Effector memory CD4-positive, alpha-beta T cell (primary cell): ENCODE results near the gene OR9A2.

Experiments used
- DNase-seq, 3 donors: peaks; one replicate each; pipeline ENCODE4 v3.0.0-alpha.2; 2020
- H3K27ac ChIP-seq: 2 replicates; pipeline ENCODE4 v1.7.0; 2013; ENCODE audit warnings: mild to moderate bottlenecking, low read length, moderate library complexity; ENCODE audit not compliant: insufficient read depth, poor library complexity, severe bottlenecking
- H3K27me3 ChIP-seq: replicated peaks from 2 replicates; pipeline ENCODE4 v1.7.0; 2013; ENCODE audit warnings: mild to moderate bottlenecking, low read length; ENCODE audit not compliant: insufficient read depth, control insufficient read depth, poor library complexity, severe bottlenecking
- H3K36me3 ChIP-seq: 2 replicates; pipeline ENCODE4 v1.7.0; 2013; ENCODE audit warnings: mild to moderate bottlenecking, low read length, moderate library complexity; ENCODE audit not compliant: control insufficient read depth, insufficient read depth
- H3K4me1 ChIP-seq: 2 replicates; pipeline ENCODE4 v1.7.0; 2013; ENCODE audit warnings: low read length, mild to moderate bottlenecking; ENCODE audit not compliant: control insufficient read depth, insufficient read depth, poor library complexity, severe bottlenecking
- H3K4me3 ChIP-seq: 2 replicates; pipeline ENCODE4 v1.7.0; 2013; ENCODE audit warnings: low read length, low read depth, mild to moderate bottlenecking; ENCODE audit not compliant: insufficient read depth, poor library complexity, severe bottlenecking
- H3K9me3 ChIP-seq: 2 replicates; pipeline ENCODE4 v1.7.0; 2013; ENCODE audit warnings: mild to moderate bottlenecking, low read length, moderate library complexity; ENCODE audit not compliant: control insufficient read depth

OR9A2 gene

GRCh38 chr7:143012001-143012400 is 14.9 kb downstream of the OR9A2 start:
- H3K27me3 ChIP-seq = no peaks in the 10 kb centered on the region
- no peaks in the 10 kb centered on the region for H3K9me3 ChIP-seq
- H3K4me1 ChIP-seq = no peaks in the 10 kb centered on the region
- H3K4me3 ChIP-seq = no peak overlapping the region
- no peak overlapping the region for H3K27ac ChIP-seq
- no peaks in the 10 kb centered on the region for H3K36me3 ChIP-seq
- no peak for DNase-seq

DNA sequence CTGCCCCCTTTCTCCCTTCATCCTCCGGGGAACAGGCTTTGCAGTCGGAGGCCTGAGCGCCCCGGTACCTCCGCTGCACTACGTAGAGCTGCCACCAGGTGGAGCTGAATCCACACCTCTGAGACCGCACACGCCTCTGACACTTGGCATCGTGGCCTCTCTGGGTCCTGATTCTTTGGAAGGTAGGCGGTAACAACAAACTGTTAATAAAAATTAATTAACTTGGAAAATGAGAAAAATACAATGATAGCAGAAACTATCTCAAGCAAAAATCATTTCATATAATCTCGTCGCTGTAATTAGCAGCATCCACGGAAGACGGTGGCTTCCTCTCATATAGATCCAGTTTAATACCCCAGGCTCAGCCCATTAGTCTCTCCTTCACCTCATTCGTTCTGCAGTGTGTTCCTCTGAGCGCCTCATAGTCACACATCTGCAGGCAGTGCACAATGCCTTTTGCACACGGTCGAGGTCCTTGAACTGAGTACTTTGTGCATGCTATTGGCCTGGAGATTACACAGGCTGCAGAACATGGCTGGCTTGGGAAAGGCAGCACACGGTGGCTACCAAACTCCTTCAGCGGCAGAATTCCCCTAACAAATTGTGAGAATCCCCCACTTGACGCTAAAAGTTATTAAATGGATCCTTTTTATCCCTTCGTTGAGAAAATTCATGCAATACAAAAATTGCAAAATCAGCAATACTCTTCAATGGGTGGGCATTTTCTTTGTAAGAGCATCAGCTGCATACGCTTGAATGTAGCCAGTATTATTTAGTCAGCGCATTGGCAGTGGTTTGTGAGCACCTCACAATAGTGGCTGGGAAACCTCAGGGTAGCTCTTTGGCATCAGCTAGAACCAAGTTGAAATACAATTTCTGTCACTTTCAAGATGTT is 18.7 kb downstream of the OR9A2 start:
- peak; percentile 48 to 61 (median 55) for DNase-seq
- Histone ChIP-seq H3K4me3 (no peak overlapping the region), H3K27me3 (no peaks in the 10 kb centered on the region), H3K36me3 (no peaks in the 10 kb centered on the region), H3K27ac (no peak overlapping the region), H3K9me3 (no peaks in the 10 kb centered on the region), H3K4me1 (no peaks in the 10 kb centered on the region)

- H3K36me3 ChIP-seq = no peaks in the 10 kb centered on the region
- DNase-seq = no peak
- H3K27ac ChIP-seq = no peak overlapping the region
- no peaks in the 10 kb centered on the region for H3K27me3 ChIP-seq
- H3K9me3 ChIP-seq = no peaks in the 10 kb centered on the region
- H3K4me3 ChIP-seq = no peak overlapping the region
- H3K4me1 ChIP-seq = no peaks in the 10 kb centered on the region
These were observed 21.2 kb downstream of the OR9A2 start for GRCh38 chr7:143005632-143006260.

GRCh38 chr7:143003393-143004051 is 23.4 kb downstream of the OR9A2 start:
- Histone ChIP-seq H3K4me3 (peak overlapping the region; percentile 23), H3K27me3 (no peaks in the 10 kb centered on the region), H3K36me3 (no peaks in the 10 kb centered on the region), H3K9me3 (no peaks in the 10 kb centered on the region), H3K27ac (no peak overlapping the region), H3K4me1 (no peaks in the 10 kb centered on the region)
- peak in 1 of 3 donors; percentile 17 for DNase-seq

DNA sequence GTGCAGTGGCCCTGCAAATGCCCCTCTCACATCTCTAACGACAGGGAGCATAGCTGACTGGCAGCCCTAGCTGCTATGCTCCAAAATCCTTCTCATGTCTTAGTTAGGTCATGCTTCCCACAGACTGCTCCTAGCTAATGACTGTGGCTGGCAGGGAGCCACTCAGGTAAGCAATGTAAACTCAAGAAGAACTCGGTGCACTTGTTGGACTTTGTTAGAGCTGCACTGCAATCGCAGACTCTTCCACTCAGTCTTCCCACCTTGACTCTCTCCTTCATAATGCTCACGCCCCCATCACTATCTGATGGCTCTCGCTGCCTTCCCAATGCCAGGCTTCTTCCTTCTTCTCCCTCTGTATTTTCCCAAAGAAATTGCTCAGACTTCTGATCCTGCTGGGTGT is 24.0 kb downstream of the OR9A2 start:
- no peak for DNase-seq
- Histone ChIP-seq H3K4me3 (peak overlapping the region; percentile 23), H3K36me3 (no peaks in the 10 kb centered on the region), H3K9me3 (no peaks in the 10 kb centered on the region), H3K27me3 (no peaks in the 10 kb centered on the region), H3K27ac (no peak overlapping the region), H3K4me1 (no peaks in the 10 kb centered on the region)

GRCh38 chr7:143002106-143002505 is 24.8 kb downstream of the OR9A2 start:
- no peaks in the 10 kb centered on the region for H3K27me3 ChIP-seq
- no peak for DNase-seq

GRCh38 chr7:143000648-143001047 is 26.3 kb downstream of the OR9A2 start:
- no peaks in the 10 kb centered on the region for H3K27me3 ChIP-seq
- H3K4me3 ChIP-seq = no peak overlapping the region
- H3K9me3 ChIP-seq = no peaks in the 10 kb centered on the region
- no peak for DNase-seq
- no peaks in the 10 kb centered on the region for H3K4me1 ChIP-seq
- H3K36me3 ChIP-seq = no peaks in the 10 kb centered on the region
- H3K27ac ChIP-seq = no peak overlapping the region

More at GRCh38 chr7:143002106-143002505, 24.8 kb downstream of the OR9A2 start:
- no peaks in the 10 kb centered on the region for H3K9me3 ChIP-seq
- no peak overlapping the region for H3K4me3 ChIP-seq
- no peak overlapping the region for H3K27ac ChIP-seq
- no peaks in the 10 kb centered on the region for H3K36me3 ChIP-seq
- H3K4me1 ChIP-seq = no peaks in the 10 kb centered on the region

DNA sequence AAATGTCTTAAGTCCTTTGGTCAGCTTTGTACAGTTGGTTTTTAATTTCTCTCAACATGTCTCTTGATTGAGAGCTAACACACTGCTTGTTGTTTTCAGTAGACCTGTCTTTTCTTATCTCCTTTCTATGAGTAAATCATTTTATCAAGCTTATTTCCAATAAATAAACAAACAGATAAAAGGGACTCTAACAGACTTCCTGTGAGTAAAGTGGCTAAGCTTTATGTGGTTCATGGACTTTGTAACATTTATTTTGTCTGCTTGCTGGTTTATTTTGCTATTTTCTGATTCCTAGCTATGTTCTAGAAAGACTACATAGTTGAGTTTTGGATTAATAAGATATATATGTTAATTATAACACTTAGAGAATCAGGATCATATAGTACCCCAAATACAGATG is 27.1 kb downstream of the OR9A2 start:
- DNase-seq = no peak
- H3K9me3 ChIP-seq = no peaks in the 10 kb centered on the region
- H3K4me3 ChIP-seq = no peak overlapping the region
- no peaks in the 10 kb centered on the region for H3K4me1 ChIP-seq
- no peak overlapping the region for H3K27ac ChIP-seq
- no peaks in the 10 kb centered on the region for H3K27me3 ChIP-seq
- H3K36me3 ChIP-seq = no peaks in the 10 kb centered on the region

GRCh38 chr7:142998966-142999365 is 28.0 kb downstream of the OR9A2 start:
- no peaks in the 10 kb centered on the region for H3K9me3 ChIP-seq
- no peaks in the 10 kb centered on the region for H3K36me3 ChIP-seq
- H3K27me3 ChIP-seq = no peaks in the 10 kb centered on the region
- no peaks in the 10 kb centered on the region for H3K4me1 ChIP-seq
- H3K4me3 ChIP-seq = no peak overlapping the region
- H3K27ac ChIP-seq = no peak overlapping the region
- no peak for DNase-seq
